ENCODE measurements around the gene CCDC47.
"Not testable (repeated sequence)": the region's sequence is repeated elsewhere in the genome, so short reads cannot be mapped to it uniquely, and the experiment has no call there.

CCDC47 gene

GRCh38 chr17:63735691-63736090, 37.7 kb downstream of the CCDC47 start:
- Histone ChIP-seq H3K4me1 (ENCODE audit: low read length) (peaks cover 7% of the 10 kb centered on the region), H4K20me1 (ENCODE audit: insufficient read depth, low read length) (0 out of 2 replicates have a peak, but pooled peaks cover 3% of the 10 kb centered on the region), H3K9ac (ENCODE audit: low read length) (no peak overlapping the region), H3K27ac (ENCODE audit: low read length) (no peak overlapping the region), H3K27me3 (ENCODE audit: low read depth, low read length) (no peaks in the 10 kb centered on the region), H3K79me2 (ENCODE audit: low read length) (peaks cover 17% of the 10 kb centered on the region), H3K36me3 (replicated peaks; ENCODE audit: low read depth, low read length) (peaks cover 9% of the 10 kb centered on the region), H3K9me3 (ENCODE audit: insufficient read depth, low read length) (no peaks in the 10 kb centered on the region), H3K4me3 (ENCODE audit: low read length) (no peak overlapping the region), H3K4me2 (ENCODE audit: low read length) (no peak overlapping the region), H2AFZ (ENCODE audit: low read depth, low read length) (no peak overlapping the region)
- TF ChIP-seq CTCF (IDR thresholded peaks at IDR 0.05; ENCODE audit: low read depth, low read length) = no peak
- no peak for TF ChIP-seq EZH2phosphoT487 (IDR thresholded peaks at IDR 0.05; ENCODE audit: low read depth)

GRCh38 chr17:63722403-63722802, 51.0 kb downstream of the CCDC47 start:
- no peaks in the 10 kb centered on the region for H4K20me1 ChIP-seq (ENCODE audit: insufficient read depth, low read length)
- peaks cover 15% of the 10 kb centered on the region for H3K36me3 ChIP-seq (replicated peaks; ENCODE audit: low read depth, low read length)
- no peak for TF ChIP-seq CTCF (IDR thresholded peaks at IDR 0.05; ENCODE audit: low read depth, low read length)
- no peak for TF ChIP-seq EZH2phosphoT487 (IDR thresholded peaks at IDR 0.05; ENCODE audit: low read depth)
- no peak overlapping the region for H3K4me2 ChIP-seq (ENCODE audit: low read length)
- H3K27me3 ChIP-seq (ENCODE audit: low read depth, low read length) = no peaks in the 10 kb centered on the region
- H3K9me3 ChIP-seq (ENCODE audit: insufficient read depth, low read length) = no peaks in the 10 kb centered on the region
- H3K27ac ChIP-seq (ENCODE audit: low read length) = no peak overlapping the region
- no peaks in the 10 kb centered on the region for H3K79me2 ChIP-seq (ENCODE audit: low read length)
- no peak overlapping the region for H3K4me3 ChIP-seq (ENCODE audit: low read length)
- H3K4me1 ChIP-seq (ENCODE audit: low read length) = no peaks in the 10 kb centered on the region
- no peak overlapping the region for H2AFZ ChIP-seq (ENCODE audit: low read depth, low read length)
- no peak overlapping the region for H3K9ac ChIP-seq (ENCODE audit: low read length)

- H3K27me3 ChIP-seq (ENCODE audit: low read depth, low read length); H3K27ac ChIP-seq (ENCODE audit: low read length); H4K20me1 ChIP-seq (ENCODE audit: insufficient read depth, low read length); H3K79me2 ChIP-seq (ENCODE audit: low read length); H3K4me3 ChIP-seq (ENCODE audit: low read length); H3K4me1 ChIP-seq (ENCODE audit: low read length); H3K36me3 ChIP-seq (replicated peaks; ENCODE audit: low read depth, low read length); H3K4me2 ChIP-seq (ENCODE audit: low read length); H3K9me3 ChIP-seq (ENCODE audit: insufficient read depth, low read length); H2AFZ ChIP-seq (ENCODE audit: low read depth, low read length); H3K9ac ChIP-seq (ENCODE audit: low read length): not testable (repeated sequence)
Measured at GRCh38 chr17:63720194-63720593, 53.2 kb downstream of the CCDC47 start.

GRCh38 chr17:63718988-63719387, 54.4 kb downstream of the CCDC47 start:
- peaks cover 7% of the 10 kb centered on the region for H3K36me3 ChIP-seq (replicated peaks; ENCODE audit: low read depth, low read length)
- TF ChIP-seq CTCF (IDR thresholded peaks at IDR 0.05; ENCODE audit: low read depth, low read length) (no peak), EZH2phosphoT487 (IDR thresholded peaks at IDR 0.05; ENCODE audit: low read depth) (no peak)
- no peaks in the 10 kb centered on the region for H3K79me2 ChIP-seq (ENCODE audit: low read length)
- H3K9me3 ChIP-seq (ENCODE audit: insufficient read depth, low read length) = no peaks in the 10 kb centered on the region
- H2AFZ ChIP-seq (ENCODE audit: low read depth, low read length) = no peak overlapping the region
- no peak overlapping the region for H3K4me2 ChIP-seq (ENCODE audit: low read length)
- H3K27ac ChIP-seq (ENCODE audit: low read length) = no peak overlapping the region
- no peak overlapping the region for H3K4me3 ChIP-seq (ENCODE audit: low read length)
- no peaks in the 10 kb centered on the region for H3K4me1 ChIP-seq (ENCODE audit: low read length)
- no peaks in the 10 kb centered on the region for H3K27me3 ChIP-seq (ENCODE audit: low read depth, low read length)
- H4K20me1 ChIP-seq (ENCODE audit: insufficient read depth, low read length) = no peaks in the 10 kb centered on the region
- H3K9ac ChIP-seq (ENCODE audit: low read length) = no peak overlapping the region

GRCh38 chr17:63716426-63716825, 57.0 kb downstream of the CCDC47 start:
- Histone ChIP-seq H4K20me1 (ENCODE audit: insufficient read depth, low read length) (no peaks in the 10 kb centered on the region), H3K9me3 (ENCODE audit: insufficient read depth, low read length) (no peaks in the 10 kb centered on the region), H3K9ac (ENCODE audit: low read length) (no peak overlapping the region), H3K36me3 (replicated peaks; ENCODE audit: low read depth, low read length) (peaks cover 9% of the 10 kb centered on the region), H2AFZ (ENCODE audit: low read depth, low read length) (no peak overlapping the region), H3K79me2 (ENCODE audit: low read length) (no peaks in the 10 kb centered on the region), H3K4me1 (ENCODE audit: low read length) (no peaks in the 10 kb centered on the region), H3K27me3 (ENCODE audit: low read depth, low read length) (no peaks in the 10 kb centered on the region), H3K27ac (ENCODE audit: low read length) (no peak overlapping the region), H3K4me2 (ENCODE audit: low read length) (no peak overlapping the region), H3K4me3 (ENCODE audit: low read length) (no peak overlapping the region)
- TF ChIP-seq CTCF (IDR thresholded peaks at IDR 0.05; ENCODE audit: low read depth, low read length) (no peak), EZH2phosphoT487 (IDR thresholded peaks at IDR 0.05; ENCODE audit: low read depth) (no peak)
